ENCODE data around the gene MTERF4. TPM values are rescaled to one million over a fixed set of nuclear protein-coding genes. Genes with fewer than 3 reads are reported as not detected.

Gene MTERF4
- total and polyA plus RNA-seq, 2 of the 4 experiments (the other 2 are of a cell fraction) = 26.6 to 33.3 TPM

DNA sequence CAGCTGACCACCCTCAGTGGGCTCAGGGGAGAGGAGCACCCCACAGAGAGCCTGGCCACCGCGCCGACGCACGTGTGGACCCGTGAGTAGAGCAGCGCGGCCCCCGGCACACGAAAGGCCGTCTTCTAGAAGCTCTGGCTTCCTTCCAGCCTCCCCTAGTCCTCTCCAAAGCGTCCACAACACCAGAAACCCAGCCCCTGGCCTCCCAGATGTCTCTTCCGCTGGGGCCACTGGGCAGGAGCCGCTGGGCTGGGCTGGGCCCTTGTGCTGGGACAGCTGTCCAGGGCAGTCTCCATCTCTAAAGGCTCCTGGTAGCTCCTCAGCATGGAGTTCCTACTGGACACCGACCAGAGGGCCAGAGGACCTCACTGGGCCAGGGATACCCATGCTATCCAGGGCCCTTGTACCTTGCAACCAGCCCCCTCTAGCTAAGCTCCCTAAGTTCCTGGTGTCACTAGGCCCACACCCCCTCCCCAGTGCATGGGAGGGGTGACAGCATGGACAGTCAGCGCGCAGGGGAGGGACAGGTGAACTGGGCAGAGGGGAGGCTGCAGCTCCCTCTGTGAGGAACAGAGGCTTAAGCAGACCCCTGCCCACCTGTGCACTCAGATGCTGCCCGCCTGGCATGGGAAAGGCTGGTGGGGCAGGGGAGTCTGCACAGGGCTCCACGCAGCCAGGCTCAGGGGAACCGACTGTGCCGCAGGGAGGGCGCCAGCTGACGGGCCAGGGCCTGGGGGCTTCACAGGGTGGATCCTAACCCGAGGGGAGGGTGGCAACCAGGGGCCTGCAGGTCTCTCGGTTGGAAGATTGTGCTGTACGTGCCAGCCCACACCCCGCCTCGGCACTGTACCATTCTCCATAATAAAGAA is 32.9 kb downstream of the MTERF4 start:
- Histone ChIP-seq H3K9ac (ENCODE audit: low read depth, low read length) (no peak overlapping the region), H2AK5ac (ENCODE audit: low read depth, low read length) (no peak overlapping the region), H3K79me1 (ENCODE audit: low read depth in 1 of 2, low read length in 2 of 2) (no peaks in the 10 kb centered on the region), H4K20me1 (ENCODE audit: insufficient read depth, low read length) (no peaks in the 10 kb centered on the region), H3K23ac (ENCODE audit: low read depth, low read length) (no peak overlapping the region), H3K56ac (ENCODE audit: extremely low read depth, insufficient read depth, low read length) (no peak overlapping the region), H2BK15ac (ENCODE audit: low read depth, low read length) (no peak overlapping the region), H2AFZ (replicated peaks; ENCODE audit: low read length, poor library complexity) (no peak overlapping the region), H3K27me3 (ENCODE audit: control insufficient read depth, insufficient read depth, low read length) (no peaks in the 10 kb centered on the region), H3K4me2 (ENCODE audit: low read depth, low read length) (no peak overlapping the region), H2BK5ac (ENCODE audit: low read depth, low read length, poor library complexity, severe bottlenecking) (no peak overlapping the region), H3K27ac (ENCODE audit: insufficient read depth, low read length) (no peak overlapping the region), H3K9me1 (ENCODE audit: insufficient read depth, low read length) (no peaks in the 10 kb centered on the region), H2BK120ac (ENCODE audit: low read depth, low read length) (no peak overlapping the region), H4K5ac (ENCODE audit: low read depth, low read length) (no peak overlapping the region), H2BK20ac (ENCODE audit: low read depth, low read length) (no peak overlapping the region), H3K4me3 (ENCODE audit: insufficient read depth, low read depth, low read length) (no peak overlapping the region), H4K8ac (ENCODE audit: low read depth in 2 of 2, low read length in 2 of 2) (no peak overlapping the region), H2AK9ac (replicated peaks; ENCODE audit: low read depth, low read length, poor library complexity) (no peak overlapping the region), H3K4me1 (ENCODE audit: control insufficient read depth, insufficient read depth, low read length) (no peaks in the 10 kb centered on the region), H3K9me3 (ENCODE audit: control insufficient read depth, insufficient read depth, low read length) (no peaks in the 10 kb centered on the region), H3K18ac (ENCODE audit: low read depth, low read length) (no peak overlapping the region), H3K36me3 (ENCODE audit: control insufficient read depth, insufficient read depth, low read length) (peaks cover 47% of the 10 kb centered on the region; the same call in 1 of the 2 replicates), H3K14ac (replicated peaks; ENCODE audit: low read depth, low read length) (no peak overlapping the region), H3K4ac (ENCODE audit: low read depth, low read length) (no peak overlapping the region), H4K91ac (ENCODE audit: insufficient read depth, low read depth, low read length) (no peak overlapping the region)
- ChIA-PET CTCF (interaction anchor here (1.0 kb wide), 1 partner anchor 9 kb away, joined by 4 read pairs; no protein-coding TSS in a partner anchor), POLR2A (ENCODE audit: unreplicated experiment) (no interaction called here)
- intact Hi-C loops (cut with micrococcal nuclease) = no loop called here
- DNase-seq = no peak
- in situ Hi-C loops (cut with MboI; ENCODE audit: low sequenced_read_pairs) = no loop called here
- WGBS, 2 experiments (ENCODE audit: extremely low coverage in 2 of 2, insufficient read length in 1 of 2) = 89% methylated on average over 20 of the region's 28 CpGs; no CpG with 5 or more reads in 1 of the 2 experiments
- ATAC-seq (ENCODE audit: low read depth) = no peak
- BruUV-seq (replicated peaks) = no TSS peak
- dilution Hi-C loops (cut with HindIII; ENCODE audit: low sequenced_read_pairs, unreplicated experiment) = no loop called here
- TF ChIP-seq MAZ (IDR thresholded peaks at IDR 0.05; ENCODE audit: borderline replicate concordance, low read depth, low read length) (no peak), MAFK (IDR thresholded peaks at IDR 0.05; ENCODE audit: low read depth, low read length) (no peak), POLR2A (IDR thresholded peaks at IDR 0.05; ENCODE audit: low read depth, low read length) (no peak), BHLHE40 (IDR thresholded peaks at IDR 0.05; ENCODE audit: low read depth, low read length) (no peak), CHD1 (IDR thresholded peaks at IDR 0.05; ENCODE audit: low read depth, low read length) (no peak), SMC3 (IDR thresholded peaks at IDR 0.05; ENCODE audit: low read depth, low read length) (no peak), CEBPB (IDR thresholded peaks at IDR 0.05; ENCODE audit: low read depth, low read length) (no peak), RAD21 (IDR thresholded peaks at IDR 0.05; ENCODE audit: low read length) (no peak), FOS (IDR thresholded peaks at IDR 0.05; ENCODE audit: low read depth, low read length) (no peak), MXI1 (IDR thresholded peaks at IDR 0.05; ENCODE audit: borderline replicate concordance, low read depth, low read length) (no peak), NFE2L2 (IDR thresholded peaks at IDR 0.05; ENCODE audit: low read depth, low read length) (no peak), RCOR1 (IDR thresholded peaks at IDR 0.05; ENCODE audit: insufficient replicate concordance, low read length) (no peak)
- TF ChIP-seq, protein P1, sequence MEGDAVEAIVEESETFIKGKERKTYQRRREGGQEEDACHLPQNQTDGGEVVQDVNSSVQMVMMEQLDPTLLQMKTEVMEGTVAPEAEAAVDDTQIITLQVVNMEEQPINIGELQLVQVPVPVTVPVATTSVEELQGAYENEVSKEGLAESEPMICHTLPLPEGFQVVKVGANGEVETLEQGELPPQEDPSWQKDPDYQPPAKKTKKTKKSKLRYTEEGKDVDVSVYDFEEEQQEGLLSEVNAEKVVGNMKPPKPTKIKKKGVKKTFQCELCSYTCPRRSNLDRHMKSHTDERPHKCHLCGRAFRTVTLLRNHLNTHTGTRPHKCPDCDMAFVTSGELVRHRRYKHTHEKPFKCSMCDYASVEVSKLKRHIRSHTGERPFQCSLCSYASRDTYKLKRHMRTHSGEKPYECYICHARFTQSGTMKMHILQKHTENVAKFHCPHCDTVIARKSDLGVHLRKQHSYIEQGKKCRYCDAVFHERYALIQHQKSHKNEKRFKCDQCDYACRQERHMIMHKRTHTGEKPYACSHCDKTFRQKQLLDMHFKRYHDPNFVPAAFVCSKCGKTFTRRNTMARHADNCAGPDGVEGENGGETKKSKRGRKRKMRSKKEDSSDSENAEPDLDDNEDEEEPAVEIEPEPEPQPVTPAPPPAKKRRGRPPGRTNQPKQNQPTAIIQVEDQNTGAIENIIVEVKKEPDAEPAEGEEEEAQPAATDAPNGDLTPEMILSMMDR (conservative IDR thresholded peaks at IDR 0.05; ENCODE audit: low read depth, low read length) = no peak
- TF ChIP-seq, protein P2, sequence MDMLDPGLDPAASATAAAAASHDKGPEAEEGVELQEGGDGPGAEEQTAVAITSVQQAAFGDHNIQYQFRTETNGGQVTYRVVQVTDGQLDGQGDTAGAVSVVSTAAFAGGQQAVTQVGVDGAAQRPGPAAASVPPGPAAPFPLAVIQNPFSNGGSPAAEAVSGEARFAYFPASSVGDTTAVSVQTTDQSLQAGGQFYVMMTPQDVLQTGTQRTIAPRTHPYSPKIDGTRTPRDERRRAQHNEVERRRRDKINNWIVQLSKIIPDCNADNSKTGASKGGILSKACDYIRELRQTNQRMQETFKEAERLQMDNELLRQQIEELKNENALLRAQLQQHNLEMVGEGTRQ (IDR thresholded peaks at IDR 0.05; ENCODE audit: low read depth, low read length) = no peak
- TF ChIP-seq, protein P3, sequence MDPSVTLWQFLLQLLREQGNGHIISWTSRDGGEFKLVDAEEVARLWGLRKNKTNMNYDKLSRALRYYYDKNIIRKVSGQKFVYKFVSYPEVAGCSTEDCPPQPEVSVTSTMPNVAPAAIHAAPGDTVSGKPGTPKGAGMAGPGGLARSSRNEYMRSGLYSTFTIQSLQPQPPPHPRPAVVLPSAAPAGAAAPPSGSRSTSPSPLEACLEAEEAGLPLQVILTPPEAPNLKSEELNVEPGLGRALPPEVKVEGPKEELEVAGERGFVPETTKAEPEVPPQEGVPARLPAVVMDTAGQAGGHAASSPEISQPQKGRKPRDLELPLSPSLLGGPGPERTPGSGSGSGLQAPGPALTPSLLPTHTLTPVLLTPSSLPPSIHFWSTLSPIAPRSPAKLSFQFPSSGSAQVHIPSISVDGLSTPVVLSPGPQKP (IDR thresholded peaks at IDR 0.05; ENCODE audit: borderline replicate concordance, low read depth, low read length) = no peak

All from IMR-90 (cell line).